GM12873 (cell line): ENCODE results near the gene DPT.

ENCODE experiments used
- CTCF ChIP-seq: IDR thresholded peaks from 2 replicates; pipeline ENCODE4 v1.5.1; 2012; ENCODE audit warnings: low read depth, mild to moderate bottlenecking, moderate library complexity, low read length, control low read depth; ENCODE audit not compliant: insufficient read depth; ENCODE audit errors: missing control alignments

DPT gene

GRCh38 chr1:168728473-168729404, at the start of gene DPT:
DPT (minus strand) TSS chr1:168729206; CDS start chr1:168729174, 32 bp downstream.
- TF ChIP-seq CTCF = no peak

- no peak for TF ChIP-seq CTCF
Measured at GRCh38 chr1:168775366-168775765, 46.4 kb upstream of the DPT start.

GRCh38 chr1:168774241-168774640, 45.2 kb upstream of the DPT start:
- no peak for TF ChIP-seq CTCF

DNA sequence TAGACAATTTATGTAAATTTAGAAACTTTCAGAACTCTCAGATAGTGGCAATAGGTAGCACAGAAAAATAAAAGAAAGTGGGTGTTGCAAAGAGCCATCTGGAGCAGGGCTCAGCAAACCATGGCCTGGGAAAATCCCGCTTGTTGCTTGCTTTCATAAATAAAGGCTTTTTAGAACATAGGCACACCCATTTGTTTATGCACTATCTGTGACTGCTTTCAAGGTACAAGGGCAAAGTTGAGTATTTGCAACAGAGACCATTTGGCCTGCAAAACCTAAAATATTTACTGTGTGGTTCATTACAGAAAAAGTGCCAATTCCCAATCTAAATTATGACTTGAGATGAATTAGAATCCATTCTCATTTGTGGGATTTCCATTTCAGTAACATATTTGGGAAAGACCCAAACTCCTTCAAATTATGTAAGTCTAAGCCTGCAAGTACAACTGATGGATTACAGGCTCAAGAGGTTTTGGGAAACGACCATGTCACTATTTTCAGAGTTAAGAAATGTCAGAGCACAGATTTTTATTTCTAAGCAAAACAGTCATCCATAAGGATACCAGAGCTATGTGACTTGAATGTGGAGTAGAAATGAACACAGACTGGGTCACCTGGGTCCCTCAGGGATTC, 43.5 kb upstream of the DPT start:
- no peak for TF ChIP-seq CTCF

DNA sequence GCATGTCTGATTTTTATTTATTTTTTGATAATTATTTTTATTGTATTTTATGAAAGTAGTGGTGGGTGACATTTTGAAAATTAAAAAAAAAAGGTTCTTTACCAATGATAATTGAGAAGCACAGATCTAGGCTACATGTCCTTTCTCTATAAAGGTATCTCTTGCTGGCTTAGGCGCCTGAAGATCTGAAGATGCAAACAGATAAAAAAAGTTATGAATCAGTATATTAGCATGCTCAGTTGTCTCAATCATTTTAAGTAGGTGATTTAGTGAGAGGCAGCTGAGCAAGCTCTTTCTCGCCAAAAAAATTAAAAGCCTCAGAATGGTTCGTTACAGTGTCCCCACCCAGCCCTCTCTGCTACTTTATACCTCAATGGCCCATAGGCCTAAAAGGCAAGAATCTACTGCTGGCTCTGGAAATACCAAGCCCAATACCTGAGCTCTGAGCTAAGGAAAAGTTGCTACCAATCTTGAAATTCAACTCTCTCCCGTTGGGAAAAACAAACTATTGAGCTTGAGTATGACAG, 42.2 kb upstream of the DPT start:
- TF ChIP-seq CTCF = no peak

- no peak for TF ChIP-seq CTCF
Measured at GRCh38 chr1:168767894-168768584, 39.0 kb upstream of the DPT start.

DNA sequence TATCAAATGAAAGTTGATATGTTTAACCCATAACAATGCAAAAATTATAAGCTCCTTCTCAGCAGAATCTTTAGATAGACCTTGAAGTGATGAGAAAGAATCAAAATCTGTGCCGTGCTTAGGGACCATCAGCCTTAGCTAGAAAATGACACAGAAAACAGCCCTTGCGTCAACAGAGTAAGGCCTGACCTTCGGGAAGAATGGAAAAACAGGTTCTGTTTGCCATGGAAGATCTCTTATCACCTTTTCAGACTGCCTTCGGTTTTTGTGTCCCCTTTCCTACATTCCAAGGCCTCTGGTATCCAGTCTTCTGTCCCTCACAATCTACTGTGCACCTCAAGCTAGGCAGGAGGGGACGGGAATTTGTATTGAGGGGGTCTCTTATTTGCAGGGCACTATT, 37.6 kb upstream of the DPT start:
- TF ChIP-seq CTCF = no peak
